ENCODE data around the gene DLG3.

DLG3 gene

GRCh38 chrX:70527053-70527452 is 82.4 kb downstream of the DLG3 start:
- no peak for DNase-seq

- no peak for DNase-seq
Measured at GRCh38 chrX:70527610-70528345, 83.1 kb downstream of the DLG3 start.

GRCh38 chrX:70535198-70535597 is 90.6 kb downstream of the DLG3 start:
- no peak for DNase-seq

GRCh38 chrX:70549429-70549828 is 104.8 kb downstream of the DLG3 start:
- DNase-seq: no peak

GRCh38 chrX:70552130-70552704 is 107.6 kb downstream of the DLG3 start:
- DNase-seq: no peak

GRCh38 chrX:70553516-70553915 is 108.9 kb downstream of the DLG3 start:
- DNase-seq: no peak

GRCh38 chrX:70554081-70554480 is 109.4 kb downstream of the DLG3 start:
- no peak for DNase-seq

GRCh38 chrX:70554523-70554922 is 109.9 kb downstream of the DLG3 start:
- no peak for DNase-seq

GRCh38 chrX:70554948-70555347 is 110.3 kb downstream of the DLG3 start:
- DNase-seq: no peak
